IPS-11a (cell line): ENCODE measurements around the gene CDX2.

Source experiments
- H3K4me3 ChIP-seq: one replicate; pipeline ENCODE4 v1.5.1; 2013; ENCODE audit warnings: low read depth, low read length, control low read depth

Gene CDX2

GRCh38 chr13:27979001-27979643 is 10.0 kb upstream of the CDX2 start:
- no peak overlapping the region for H3K4me3 ChIP-seq

GRCh38 chr13:27978301-27978968 is 9.3 kb upstream of the CDX2 start:
- H3K4me3 ChIP-seq, result no peak overlapping the region

GRCh38 chr13:27977476-27978300 is 8.6 kb upstream of the CDX2 start:
- no peak overlapping the region for H3K4me3 ChIP-seq

GRCh38 chr13:27976362-27977091 is 7.4 kb upstream of the CDX2 start:
- H3K4me3 ChIP-seq, result no peak overlapping the region

- no peak overlapping the region for H3K4me3 ChIP-seq
These were observed 6.6 kb upstream of the CDX2 start for GRCh38 chr13:27975564-27976361.

GRCh38 chr13:27973961-27974662 is 5.0 kb upstream of the CDX2 start:
- H3K4me3 ChIP-seq, result no peak overlapping the region

GRCh38 chr13:27973291-27973690 is 4.2 kb upstream of the CDX2 start:
- H3K4me3 ChIP-seq, result no peak overlapping the region

- H3K4me3 ChIP-seq, result no peak overlapping the region
These were observed 3.3 kb upstream of the CDX2 start for GRCh38 chr13:27972478-27972820.

GRCh38 chr13:27971776-27972477 is 2.8 kb upstream of the CDX2 start:
- no peak overlapping the region for H3K4me3 ChIP-seq

- no peak overlapping the region for H3K4me3 ChIP-seq
These were observed 2.1 kb upstream of the CDX2 start for GRCh38 chr13:27971236-27971645.

GRCh38 chr13:27970382-27971235 is 1.5 kb upstream of the CDX2 start:
- no peak overlapping the region for H3K4me3 ChIP-seq

- H3K4me3 ChIP-seq, result no peak overlapping the region
These were observed 733 bp upstream of the CDX2 start for GRCh38 chr13:27969866-27970229.

- peak overlapping the region; percentile 17 for H3K4me3 ChIP-seq
These were observed 616 bp downstream of the CDX2 start for GRCh38 chr13:27968316-27969081.

GRCh38 chr13:27967736-27968315 is 1.3 kb downstream of the CDX2 start:
- H3K4me3 ChIP-seq, result no peak overlapping the region

GRCh38 chr13:27967203-27967735 is 1.8 kb downstream of the CDX2 start:
- H3K4me3 ChIP-seq, result no peak overlapping the region

- H3K4me3 ChIP-seq, result no peak overlapping the region
These were observed 2.4 kb downstream of the CDX2 start for GRCh38 chr13:27966641-27967202.
